PC-3 (cell line): Measurements from ENCODE around the gene VEGFB. TPM values are rescaled to one million over a fixed set of nuclear protein-coding genes. Genes with fewer than 3 reads are reported as not detected.

Source experiments
- ATAC-seq: fragments of 200-7000 bp; cut with Tn5 transposase; 2 replicates; pipeline ENCODE4 v1.9.1; 2020; ENCODE audit warnings: mild to moderate bottlenecking, moderate library complexity
- BruUV-seq: library from RNA; stranded (reverse); fragments of 400-500 nt; replicated peaks from 2 replicates; lab custom pipeline; 2021; lab: Mats Ljungman, UMichigan
- CTCF ChIA-PET: fragments of 300-600 bp; sonication (Branson Sonifier 250); formaldehyde crosslinking; loops from one replicate; lab custom pipeline; 2022; ENCODE audit warnings: antibody characterized with exemption; lab: Charles Lee
- POLR2A ChIA-PET: fragments of 300-600 bp; sonication (Branson Sonifier 250); formaldehyde crosslinking; loops from one replicate; lab custom pipeline; 2022; ENCODE audit warnings: antibody characterized with exemption; ENCODE audit not compliant: unreplicated experiment; lab: Charles Lee
- DNase-seq: peaks from one replicate; pipeline ENCODE4 v3.0.0-alpha.2; 2015
- H2AFZ ChIP-seq: fragments of 300-600 bp; sonication (generic); 2 replicates; pipeline ENCODE4 v1.6.0; 2016; ENCODE audit warnings: antibody characterized with exemption, low read length
- H3F3A ChIP-seq: fragments of 300-600 bp; sonication (generic); one replicate; pipeline ENCODE4 v1.6.0; 2017; ENCODE audit warnings: antibody characterized with exemption, low read length, control low read depth, mild to moderate bottlenecking; ENCODE audit not compliant: unreplicated experiment
- H3K27ac ChIP-seq: fragments of 300-600 bp; sonication (generic); 2 replicates; pipeline ENCODE4 v1.5.1; 2016; ENCODE audit warnings: mild to moderate bottlenecking, low read length
- H3K27me3 ChIP-seq: fragments of 300-600 bp; sonication (generic); 2 replicates; pipeline ENCODE4 v1.6.1; 2016; ENCODE audit warnings: low read length, mixed read lengths
- H3K36me3 ChIP-seq: fragments of 300-600 bp; sonication (generic); 2 replicates; pipeline ENCODE4 v1.6.1; 2016; ENCODE audit warnings: low read depth, mixed run types, low read length, mixed read lengths
- H3K4me1 ChIP-seq: fragments of 300-600 bp; sonication (generic); 2 replicates; pipeline ENCODE4 v1.5.1; 2016; ENCODE audit warnings: low read length; ENCODE audit not compliant: insufficient read depth
- H3K4me2 ChIP-seq: fragments of 300-600 bp; sonication (generic); 2 replicates; pipeline ENCODE4 v1.6.0; 2016; ENCODE audit warnings: low read length
- H3K4me3 ChIP-seq: fragments of 300-600 bp; sonication (generic); 2 replicates; pipeline ENCODE4 v1.5.1; 2016; ENCODE audit warnings: mild to moderate bottlenecking, low read length, mixed read lengths
- H3K79me2 ChIP-seq: fragments of 300-600 bp; sonication (generic); 2 replicates; pipeline ENCODE4 v1.6.1; 2017; ENCODE audit warnings: low read length, mixed read lengths
- H3K9ac ChIP-seq: fragments of 300-600 bp; sonication (generic); 2 replicates; pipeline ENCODE4 v1.6.0; 2016; ENCODE audit warnings: mild to moderate bottlenecking, low read length
- H3K9me2 ChIP-seq: fragments of 300-600 bp; sonication (generic); replicated peaks from 2 replicates; pipeline ENCODE4 v1.6.1; 2016; ENCODE audit warnings: mixed run types, low read length, mixed read lengths
- H3K9me3 ChIP-seq: fragments of 300-600 bp; sonication (generic); 2 replicates; pipeline ENCODE4 v1.6.1; 2016; ENCODE audit warnings: low read length, mixed read lengths
- H4K20me1 ChIP-seq: fragments of 300-600 bp; sonication (generic); 2 replicates; pipeline ENCODE4 v1.6.1; 2016; ENCODE audit warnings: low read length, mixed read lengths
- CTCF ChIP-seq: fragments of 300-600 bp; sonication (generic); conservative IDR thresholded peaks from 2 replicates; pipeline ENCODE4 v1.5.1; 2017; ENCODE audit warnings: antibody characterized with exemption, low read depth, mild to moderate bottlenecking, low read length
- EZH2 ChIP-seq: fragments of 300-600 bp; sonication (generic); IDR thresholded peaks from one replicate; pipeline ENCODE4 v1.6.1; 2017; ENCODE audit warnings: antibody characterized with exemption, mild to moderate bottlenecking, low read length; ENCODE audit not compliant: unreplicated experiment
- EZH2phosphoT487 ChIP-seq: fragments of 300-600 bp; sonication (generic); IDR thresholded peaks from 2 replicates; pipeline ENCODE4 v1.6.1; 2018; ENCODE audit warnings: mild to moderate bottlenecking, antibody characterized with exemption, low read length, borderline replicate concordance
- intact Hi-C: fragments of 100-400 bp; cut with micrococcal nuclease; formaldehyde crosslinking; loops from 2 replicates; pipeline ENCODE4 v1.9.0; 2023
- total RNA-seq: library from RNA; depleted of rRNA; stranded (reverse); fragments of >200 nt; gene quantifications from 2 replicates; pipeline ENCODE4 v1.2.3, GENCODE V29; 2014

VEGFB gene
- total RNA-seq, 1 experiment from 2014 or later = 39.4 TPM

GRCh38 chr11:64208796-64209562, 25.4 kb upstream of the VEGFB start:
- no peaks in the 10 kb centered on the region for H3K9me3 ChIP-seq
- H3K9ac ChIP-seq = no peak overlapping the region
- H3K27me3 ChIP-seq = no peaks in the 10 kb centered on the region
- H3K9me2 ChIP-seq = no peaks in the 10 kb centered on the region
- peaks cover 4% of the 10 kb centered on the region; the same call in 1 of the 2 replicates for H4K20me1 ChIP-seq
- H3K4me2 ChIP-seq = no peak overlapping the region
- no peaks in the 10 kb centered on the region for H3F3A ChIP-seq
- H3K4me3 ChIP-seq = no peak overlapping the region
- POLR2A ChIA-PET = no interaction called here
- CTCF ChIA-PET = no interaction called here
- intact Hi-C loops = no loop called here
- no peak overlapping the region for H2AFZ ChIP-seq
- TF ChIP-seq CTCF (no peak), EZH2 (no peak), EZH2phosphoT487 (no peak)
- no peak overlapping the region for H3K27ac ChIP-seq
- no TSS peak for BruUV-seq
- H3K4me1 ChIP-seq = 0 out of 2 replicates have a peak, but pooled peaks cover 3% of the 10 kb centered on the region
- H3K36me3 ChIP-seq = peaks cover 28% of the 10 kb centered on the region
- ATAC-seq (no peak), DNase-seq (no peak)
- no peaks in the 10 kb centered on the region for H3K79me2 ChIP-seq

- Histone ChIP-seq H3K27me3 (no peaks in the 10 kb centered on the region), H3K4me1 (no peaks in the 10 kb centered on the region), H3K79me2 (no peaks in the 10 kb centered on the region), H2AFZ (no peak overlapping the region), H3F3A (peaks cover 1% of the 10 kb centered on the region), H3K9me3 (no peaks in the 10 kb centered on the region), H3K9ac (no peak overlapping the region), H3K9me2 (no peaks in the 10 kb centered on the region), H4K20me1 (no peaks in the 10 kb centered on the region), H3K27ac (no peak overlapping the region), H3K36me3 (peaks cover 23% of the 10 kb centered on the region), H3K4me2 (no peak overlapping the region), H3K4me3 (no peak overlapping the region)
- intact Hi-C loops = no loop called here
- ATAC-seq (no peak), DNase-seq (no peak)
- BruUV-seq = no TSS peak
- CTCF ChIA-PET = no interaction called here
- POLR2A ChIA-PET = no interaction called here
- TF ChIP-seq EZH2 = no peak
- TF ChIP-seq CTCF = no peak
- no peak for TF ChIP-seq EZH2phosphoT487
Measured at GRCh38 chr11:64209563-64209843, 24.9 kb upstream of the VEGFB start.

- H3F3A ChIP-seq = peaks cover 2% of the 10 kb centered on the region
- ATAC-seq (no peak), DNase-seq (no peak)
- H3K4me1 ChIP-seq = no peaks in the 10 kb centered on the region
- no peak for TF ChIP-seq EZH2
- TF ChIP-seq CTCF = no peak
- no peak for TF ChIP-seq EZH2phosphoT487
- no peaks in the 10 kb centered on the region for H3K9me2 ChIP-seq
- H3K9ac ChIP-seq = no peak overlapping the region
- peaks cover 17% of the 10 kb centered on the region; the same call in 1 of the 2 replicates for H3K36me3 ChIP-seq
- no TSS peak for BruUV-seq
- no peak overlapping the region for H2AFZ ChIP-seq
- intact Hi-C loops = no loop called here
- no peak overlapping the region for H3K4me2 ChIP-seq
- no peaks in the 10 kb centered on the region for H4K20me1 ChIP-seq
- H3K27me3 ChIP-seq = no peaks in the 10 kb centered on the region
- H3K9me3 ChIP-seq = no peaks in the 10 kb centered on the region
- no peak overlapping the region for H3K4me3 ChIP-seq
- POLR2A ChIA-PET = no interaction called here
- H3K79me2 ChIP-seq = no peaks in the 10 kb centered on the region
- no peak overlapping the region for H3K27ac ChIP-seq
- CTCF ChIA-PET = interaction anchor here (0.6 kb wide), 1 partner anchor 144 kb away, joined by 4 read pairs; no protein-coding TSS in a partner anchor
Measured at GRCh38 chr11:64210301-64211020, 23.9 kb upstream of the VEGFB start.
